B cell (primary cell): Measurements from ENCODE around the gene AMN1. TPM values are rescaled to one million over a fixed set of nuclear protein-coding genes. Genes with fewer than 3 reads are reported as not detected.
A peak's percentile ranks its signal among the peaks of the same experiment; 100 is the strongest.

Experiments used
- ATAC-seq: fragments of 200-7000 bp; cut with Tn5 transposase; one replicate; pipeline ENCODE4 v1.10.0; 2021; ENCODE audit warnings: low read depth, mild to moderate bottlenecking, moderate number of reproducible peaks, moderate library complexity
- CTCF ChIA-PET: fragments of 350-600 bp; sonication (Branson Sonifier 250); formaldehyde crosslinking; loops from one replicate; lab custom pipeline; 2021; ENCODE audit warnings: antibody characterized with exemption, inconsistent platforms; lab: Charles Lee
- POLR2A ChIA-PET: fragments of 350-600 bp; sonication (Branson Sonifier 250); formaldehyde crosslinking; loops from one replicate; lab custom pipeline; 2021; ENCODE audit warnings: antibody characterized with exemption; lab: Charles Lee
- DNase-seq: peaks from one replicate; pipeline ENCODE4 v3.0.0; 2013
- H2AFZ ChIP-seq: 2 replicates; pipeline ENCODE4 v1.6.1; 2012; ENCODE audit warnings: mild to moderate bottlenecking, low read depth, low read length; ENCODE audit not compliant: insufficient read depth, poor library complexity, severe bottlenecking
- H3K27ac ChIP-seq, 2 donors: 1 replicate in 1 of 2; 2 replicates in 1 of 2; pipeline ENCODE4 v1.5.1; 2012 to 2013; ENCODE audit warnings: low read length in 2 of 2, mild to moderate bottlenecking in 2 of 2, moderate library complexity in 1 of 2
- H3K27me3 ChIP-seq, 4 experiments: fragments of 200-600 bp in 1 of 4; sonication (generic) in 1 of 4; replicated peaks in 1 of 4; 1 replicate in 2 of 4; 2 replicates in 2 of 4; pipeline versions ENCODE4 v1.6.1 to v1.7.0; 2013 to 2016; ENCODE audit warnings: low read length in 3 of 4, mild to moderate bottlenecking in 2 of 4, mixed read lengths in 1 of 4, moderate library complexity in 1 of 4; ENCODE audit not compliant: insufficient read depth in 4 of 4, control insufficient read depth in 3 of 4; ENCODE audit errors: control extremely low read depth in 1 of 4
- H3K36me3 ChIP-seq, 2 experiments: replicated peaks in 1 of 2; 1 replicate in 1 of 2; 2 replicates in 1 of 2; pipeline versions ENCODE4 v1.6.1 to v1.7.1; 2013; ENCODE audit warnings: low read length in 1 of 2; ENCODE audit not compliant: insufficient read depth in 2 of 2, control insufficient read depth in 1 of 2; ENCODE audit errors: control extremely low read depth in 1 of 2, extremely low read depth in 1 of 2
- H3K4me1 ChIP-seq, 2 donors: fragments of 200-600 bp in 1 of 2; sonication (generic) in 1 of 2; 1 replicate in 1 of 2; 2 replicates in 1 of 2; pipeline versions ENCODE4 v1.5.1 to v1.6.1; 2013 to 2017; ENCODE audit warnings: low read length in 2 of 2; ENCODE audit not compliant: control insufficient read depth in 2 of 2, insufficient read depth in 2 of 2
- H3K4me2 ChIP-seq: replicated peaks from 2 replicates; pipeline ENCODE3; 2012; ENCODE audit warnings: mild to moderate bottlenecking, low read depth, low read length; ENCODE audit not compliant: poor library complexity, severe bottlenecking
- H3K4me3 ChIP-seq, 5 experiments: fragments of 200-600 bp in 1 of 5; sonication (generic) in 1 of 5; 1 replicate in 3 of 5; 2 replicates in 2 of 5; pipeline versions ENCODE4 v1.5.1 to v1.7.0; 2011 to 2016; ENCODE audit warnings: low read length in 4 of 5, mild to moderate bottlenecking in 4 of 5, low read depth in 2 of 5, control low read depth in 1 of 5, moderate library complexity in 1 of 5; ENCODE audit not compliant: insufficient read depth in 1 of 5; ENCODE audit errors: control extremely low read depth in 1 of 5, extremely low read depth in 1 of 5
- H3K79me2 ChIP-seq: fragments of 200-600 bp; sonication (generic); one replicate; pipeline ENCODE4 v1.6.0; 2016; ENCODE audit warnings: low read length; ENCODE audit not compliant: control insufficient read depth, insufficient read depth
- H3K9ac ChIP-seq: fragments of 200-600 bp; sonication (generic); 2 replicates; pipeline ENCODE4 v1.6.1; 2017; ENCODE audit warnings: mild to moderate bottlenecking, low read length, moderate library complexity
- H3K9me3 ChIP-seq, 3 donors: one replicate each; pipeline versions ENCODE4 v1.6.1 to v1.7.1; 2013; ENCODE audit warnings: low read length in 2 of 3; ENCODE audit not compliant: control insufficient read depth in 2 of 3, insufficient read depth in 1 of 3; ENCODE audit errors: control extremely low read depth in 1 of 3
- H4K20me1 ChIP-seq: 2 replicates; pipeline ENCODE4 v1.6.0; 2012; ENCODE audit warnings: mild to moderate bottlenecking, low read length; ENCODE audit not compliant: insufficient read depth, control insufficient read depth, poor library complexity, severe bottlenecking
- H3K27ac Mint-ChIP-seq: one replicate; pipeline ENCODE4 v1.8.0; 2021; ENCODE audit warnings: mixed read lengths
- H3K27me3 Mint-ChIP-seq: one replicate; pipeline ENCODE4 v1.8.0; 2021; ENCODE audit warnings: mixed read lengths
- H3K4me1 Mint-ChIP-seq: one replicate; pipeline ENCODE4 v1.8.0; 2021; ENCODE audit warnings: mixed read lengths
- H3K4me3 Mint-ChIP-seq: one replicate; pipeline ENCODE4 v1.8.0; 2021; ENCODE audit warnings: mixed read lengths
- H3K9me3 Mint-ChIP-seq: one replicate; pipeline ENCODE4 v1.8.0; 2022; ENCODE audit warnings: mixed read lengths; ENCODE audit not compliant: insufficient read depth
- EZH2 ChIP-seq: IDR thresholded peaks from 2 replicates; pipeline ENCODE4 v1.6.1; 2012; ENCODE audit warnings: borderline replicate concordance, low read depth, mild to moderate bottlenecking, moderate library complexity, low read length; ENCODE audit not compliant: insufficient read depth, poor library complexity, severe bottlenecking
- WGBS: methylation state at CpG from one replicate; pipeline ENCODE4 v1.1.5; 2013; ENCODE audit warnings: missing lambda C conversion rate; ENCODE audit not compliant: insufficient coverage; 5-methylcytosine and 5-hydroxymethylcytosine counted together
- intact Hi-C: fragments of 100-400 bp; cut with micrococcal nuclease; formaldehyde crosslinking; loops from one replicate; pipeline ENCODE4 v1.10.0; 2022
- polyA plus RNA-seq: library from polyadenylated mRNA; depleted of rRNA; stranded (reverse); fragments of >200 nt; gene quantifications from 2 replicates; pipeline ENCODE4 v1.2.3, GENCODE V29; 2012
- total RNA-seq, 2 donors: library from RNA; stranded (reverse); fragments of 120-200 nt in 1 of 2; gene quantifications; 1 replicate in 1 of 2; 2 replicates in 1 of 2; pipeline versions ENCODE4 v1.2.3 to v1.2.4, GENCODE V29; 2013 to 2022
- TF ChIP-seq, protein P1 (sequence below): fragments of 200-600 bp; IDR thresholded peaks from one replicate; pipeline ENCODE4 v1.8.0; 2022; ENCODE audit warnings: antibody characterized with exemption, mild to moderate bottlenecking

AMN1 gene
- total and polyA plus RNA-seq, 2 donors (not counting 1 experiment from before 2014, with no cell fraction given): 32.6 to 32.7 TPM

DNA sequence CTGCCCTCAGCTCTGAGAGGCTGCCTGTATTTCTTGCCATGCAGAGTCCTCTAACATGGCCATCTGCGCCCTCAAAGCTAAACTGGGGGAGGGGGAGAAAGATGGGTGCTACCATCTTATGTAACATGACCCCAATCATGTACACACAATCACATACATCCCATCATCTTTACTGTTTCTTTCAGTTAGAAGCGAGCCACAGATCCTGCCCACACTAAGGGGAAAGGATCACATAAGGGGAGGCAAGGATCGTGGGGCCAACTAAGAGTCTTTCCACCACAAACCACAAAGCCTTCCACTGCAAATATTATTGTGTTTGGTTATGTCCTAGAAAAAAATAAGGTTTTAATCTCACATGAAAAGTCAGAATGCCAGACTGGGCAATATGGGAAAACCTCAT is 11.8 kb upstream of the AMN1 start:
- CTCF ChIA-PET: interaction anchor here (0.8 kb wide), 1 partner anchor 9 kb away, joined by 4 read pairs; no protein-coding TSS in a partner anchor
- Histone ChIP-seq H3K36me3 (no peaks in the 10 kb centered on the region), H3K27me3 (no peaks in the 10 kb centered on the region), H3K4me2 (no peak overlapping the region), H3K27ac (no peak overlapping the region), H3K4me1 (peaks cover 61 to 71% of the 10 kb centered on the region in 2 donors), H3K9ac (no peak overlapping the region), H3K79me2 (peaks cover 4% of the 10 kb centered on the region), H2AFZ (no peak overlapping the region), H3K4me3 (no peak overlapping the region), H4K20me1 (no peaks in the 10 kb centered on the region), H3K9me3 (peaks cover 0 to 5% (median 0%) of the 10 kb centered on the region in 3 donors)
- no peak for TF ChIP-seq EZH2
- no CpG with 5 or more reads among the region's 3 CpGs for WGBS
- intact Hi-C loops: loop anchor here (5.0 kb wide), 1 partner anchor 37 kb away; no protein-coding TSS in a partner anchor
- peaks cover 73% of the 10 kb centered on the region for H3K4me1 Mint-ChIP-seq
- ATAC-seq (no peak), DNase-seq (no peak)
- H3K9me3 Mint-ChIP-seq: no peaks in the 10 kb centered on the region
- H3K27ac Mint-ChIP-seq: peak overlapping the region; percentile 75
- POLR2A ChIA-PET: interaction anchor here (0.6 to 1.5 kb wide), 2 partner anchors 11 to 53 kb away, joined by 3 to 10 read pairs; no protein-coding TSS in a partner anchor
- no peak overlapping the region for H3K4me3 Mint-ChIP-seq
- no peaks in the 10 kb centered on the region for H3K27me3 Mint-ChIP-seq

DNA sequence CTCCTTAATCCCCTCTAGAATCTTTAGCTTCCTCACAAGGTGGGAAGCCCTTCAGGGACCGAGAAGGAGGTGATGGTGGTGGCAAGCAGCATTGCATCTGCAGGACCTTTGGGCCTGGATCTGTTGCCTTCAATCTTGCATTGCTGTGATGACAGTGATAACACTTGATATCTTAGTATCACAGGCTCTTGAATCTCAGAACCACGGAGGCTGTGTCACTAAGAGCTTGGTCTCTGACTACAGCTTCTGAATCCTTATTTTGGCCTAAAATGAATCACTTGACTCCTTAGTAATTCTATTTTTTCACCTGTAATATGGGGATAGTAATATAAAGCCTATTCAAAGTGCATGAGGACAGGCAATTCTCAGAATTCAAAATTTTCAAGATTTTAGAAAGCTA is 8.9 kb upstream of the AMN1 start:
- Mint-ChIP-seq H3K27ac (peak overlapping the region; percentile 34), H3K9me3 (no peaks in the 10 kb centered on the region), H3K4me1 (peaks cover 59% of the 10 kb centered on the region), H3K27me3 (no peaks in the 10 kb centered on the region), H3K4me3 (no peak overlapping the region)
- no peaks in the 10 kb centered on the region for H4K20me1 ChIP-seq
- H3K9ac ChIP-seq: no peak overlapping the region
- H3K27me3 ChIP-seq: no peaks in the 10 kb centered on the region
- no CpG with 5 or more reads among the region's 2 CpGs for WGBS
- POLR2A ChIA-PET: interaction anchor here (0.5 to 0.9 kb wide), 2 partner anchors 9 to 214 kb away, joined by 3 to 5 read pairs; partner anchors contain the start of gene AMN1
- H2AFZ ChIP-seq: peak overlapping the region; percentile 27
- H3K4me1 ChIP-seq: peaks cover 32 to 45% of the 10 kb centered on the region in 2 donors
- ATAC-seq (no peak), DNase-seq (no peak)
- CTCF ChIA-PET: interaction anchor here (1.4 to 1.6 kb wide), 3 partner anchors 22 to 222 kb away, joined by 3 to 4 read pairs (median 4); partner anchors contain the start of gene RESF1
- H3K36me3 ChIP-seq: no peaks in the 10 kb centered on the region
- H3K4me3 ChIP-seq: no peak overlapping the region
- intact Hi-C loops: no loop called here
- H3K79me2 ChIP-seq: peaks cover 4% of the 10 kb centered on the region
- no peak overlapping the region for H3K4me2 ChIP-seq
- H3K9me3 ChIP-seq: no peaks in the 10 kb centered on the region
- TF ChIP-seq EZH2: no peak
- TF ChIP-seq, protein P1, sequence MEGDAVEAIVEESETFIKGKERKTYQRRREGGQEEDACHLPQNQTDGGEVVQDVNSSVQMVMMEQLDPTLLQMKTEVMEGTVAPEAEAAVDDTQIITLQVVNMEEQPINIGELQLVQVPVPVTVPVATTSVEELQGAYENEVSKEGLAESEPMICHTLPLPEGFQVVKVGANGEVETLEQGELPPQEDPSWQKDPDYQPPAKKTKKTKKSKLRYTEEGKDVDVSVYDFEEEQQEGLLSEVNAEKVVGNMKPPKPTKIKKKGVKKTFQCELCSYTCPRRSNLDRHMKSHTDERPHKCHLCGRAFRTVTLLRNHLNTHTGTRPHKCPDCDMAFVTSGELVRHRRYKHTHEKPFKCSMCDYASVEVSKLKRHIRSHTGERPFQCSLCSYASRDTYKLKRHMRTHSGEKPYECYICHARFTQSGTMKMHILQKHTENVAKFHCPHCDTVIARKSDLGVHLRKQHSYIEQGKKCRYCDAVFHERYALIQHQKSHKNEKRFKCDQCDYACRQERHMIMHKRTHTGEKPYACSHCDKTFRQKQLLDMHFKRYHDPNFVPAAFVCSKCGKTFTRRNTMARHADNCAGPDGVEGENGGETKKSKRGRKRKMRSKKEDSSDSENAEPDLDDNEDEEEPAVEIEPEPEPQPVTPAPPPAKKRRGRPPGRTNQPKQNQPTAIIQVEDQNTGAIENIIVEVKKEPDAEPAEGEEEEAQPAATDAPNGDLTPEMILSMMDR: no peak
- no peak overlapping the region for H3K27ac ChIP-seq
